Endometrial microvascular endothelial cells (primary cell): ENCODE data around the gene UGT1A6. TPM values are rescaled to one million over a fixed set of nuclear protein-coding genes. Genes with fewer than 3 reads are reported as not detected.
"Not testable (repeated sequence)": the region's sequence is repeated elsewhere in the genome, so short reads cannot be mapped to it uniquely, and the experiment has no call there.

Experiments used
- in situ Hi-C: cut with HindIII; loops from 2 replicates; pipeline ENCODE4 v1.10.0; 2017; ENCODE audit warnings: low sequenced_read_pairs, low pct_unique_long_range_greater_than_20kb; ENCODE audit errors: inconsistent ontology term
- total RNA-seq: library from RNA; depleted of rRNA; stranded (reverse); fragments of >200 nt; gene quantifications from one replicate; pipeline ENCODE4 v1.2.3, GENCODE V29; 2015; ENCODE audit errors: inconsistent ontology term

UGT1A6 gene
- not detected for total RNA-seq

- in situ Hi-C loops, result no loop called here
Observed at GRCh38 chr2:233692648-233693047, at the start of gene UGT1A6. Gene UGT1A6 (plus strand): TSS chr2:233692890. CDS start chr2:233693005, 115 bp downstream.

DNA sequence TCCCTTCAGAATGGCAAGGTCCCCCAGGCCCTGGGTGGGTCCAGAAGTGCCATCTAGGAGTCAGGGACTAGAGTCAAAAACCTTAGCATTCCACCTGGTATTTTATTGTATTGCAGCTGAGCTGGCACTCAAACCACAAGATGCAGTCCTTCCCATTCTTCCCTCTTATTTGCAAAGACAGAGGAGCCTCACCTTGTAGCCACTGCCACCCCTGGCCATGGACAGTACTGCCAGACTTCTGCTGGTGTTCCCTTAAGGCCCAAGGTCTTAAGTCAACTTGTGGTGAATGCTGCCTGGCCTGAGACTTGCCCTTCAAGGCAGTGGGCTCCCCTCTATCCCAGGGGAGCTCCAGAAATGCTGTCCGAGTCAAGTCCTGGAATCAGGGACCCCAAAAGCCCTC lies 49.6 kb upstream of the UGT1A6 start:
- in situ Hi-C loops, result no loop called here

DNA sequence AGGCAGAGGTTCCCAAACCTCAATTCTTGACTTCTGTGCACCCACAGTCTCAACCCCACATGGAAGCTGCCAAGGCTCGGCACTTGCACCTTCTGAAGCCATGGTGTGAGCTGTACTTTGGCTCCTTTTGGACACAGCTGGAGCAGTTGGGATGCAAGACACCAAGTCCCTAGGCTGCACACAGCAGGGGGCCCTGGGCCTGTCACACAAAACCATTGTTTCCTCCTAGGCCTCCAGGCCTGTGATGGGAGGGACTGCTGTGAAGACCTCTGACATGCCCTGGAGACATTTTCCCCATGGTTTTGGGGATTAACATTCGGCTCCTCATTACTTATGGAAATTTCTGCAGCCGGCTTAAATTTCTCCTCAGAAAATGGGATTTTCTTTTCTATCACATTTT lies 46.7 kb upstream of the UGT1A6 start:
- in situ Hi-C loops, result not testable (repeated sequence)

DNA sequence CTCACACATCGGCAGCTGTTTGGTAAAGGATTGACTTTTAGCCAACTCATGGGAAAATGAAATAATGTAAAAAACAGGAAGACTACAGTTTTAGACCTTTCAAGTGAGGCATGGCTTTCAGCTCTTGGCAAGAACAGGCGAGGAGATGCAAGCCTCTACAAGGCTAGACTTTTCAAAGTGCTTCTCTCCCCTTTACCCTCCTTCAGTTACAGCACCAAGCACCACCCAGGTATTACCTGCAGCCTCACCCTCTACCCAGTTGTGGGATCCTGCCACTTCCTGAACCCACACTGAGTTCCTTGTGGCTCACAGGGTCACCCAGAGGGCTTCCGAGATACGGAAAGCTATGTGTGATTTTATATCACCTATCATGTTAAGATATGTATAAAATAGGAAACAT lies 41.7 kb upstream of the UGT1A6 start:
- in situ Hi-C loops, result no loop called here

GRCh38 chr2:233651430-233651829 lies 41.3 kb upstream of the UGT1A6 start:
- in situ Hi-C loops, result no loop called here

DNA sequence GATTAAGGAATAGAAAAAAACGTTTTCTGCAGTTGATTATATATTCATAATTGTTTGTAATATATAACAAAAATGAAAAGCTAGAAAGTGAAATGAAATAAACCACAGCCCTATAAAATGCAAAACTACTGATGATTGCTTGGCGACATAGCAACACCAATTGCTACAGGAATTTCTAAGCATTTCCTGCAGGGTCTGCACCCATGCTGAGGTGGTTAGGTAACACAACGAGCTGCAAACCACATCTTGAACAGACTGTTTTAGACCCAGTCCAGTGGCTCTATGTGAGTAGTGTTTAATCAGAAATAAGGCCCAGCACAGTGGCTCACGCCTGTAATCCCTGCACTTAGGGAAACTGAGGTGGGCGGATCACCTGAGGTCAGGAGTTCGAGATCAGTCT lies 38.2 kb upstream of the UGT1A6 start:
- in situ Hi-C loops, result no loop called here

- in situ Hi-C loops, result no loop called here
Observed at GRCh38 chr2:233655043-233655442, 37.6 kb upstream of the UGT1A6 start.

GRCh38 chr2:233655943-233656342 lies 36.7 kb upstream of the UGT1A6 start:
- in situ Hi-C loops, result not testable (repeated sequence)

- in situ Hi-C loops, result no loop called here
Observed at GRCh38 chr2:233656443-233656842, 36.2 kb upstream of the UGT1A6 start.

DNA sequence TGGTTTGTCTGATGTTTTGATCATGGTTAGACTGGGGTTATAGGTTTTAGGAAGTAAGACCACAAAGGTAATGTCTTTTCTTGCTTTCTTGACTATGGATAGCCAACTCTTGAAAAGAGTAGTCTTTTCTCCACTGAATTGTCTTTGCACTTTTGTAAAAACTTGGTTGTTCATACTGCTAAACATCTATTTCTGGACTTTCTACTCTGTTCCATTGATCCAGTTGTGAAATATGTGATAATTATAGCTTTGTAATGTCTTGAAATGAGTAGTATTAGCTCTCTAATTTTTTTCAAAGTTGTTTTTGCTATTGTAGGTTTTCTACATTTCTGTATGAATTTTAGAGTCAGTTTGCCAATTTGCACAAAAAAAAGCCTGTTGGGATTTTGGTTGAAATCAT lies 34.1 kb upstream of the UGT1A6 start:
- in situ Hi-C loops, result no loop called here

- in situ Hi-C loops, result no loop called here
Observed at GRCh38 chr2:233663911-233664310, 28.8 kb upstream of the UGT1A6 start.

GRCh38 chr2:233668605-233669260 lies 24.0 kb upstream of the UGT1A6 start:
- in situ Hi-C loops, result no loop called here

GRCh38 chr2:233671290-233672161 lies 21.2 kb upstream of the UGT1A6 start, which contains the start of gene UGT1A9:
Gene UGT1A9 (plus strand): TSS chr2:233671898. CDS start chr2:233671935, 37 bp downstream.
- in situ Hi-C loops, result no loop called here

GRCh38 chr2:233672886-233673285 lies 19.8 kb upstream of the UGT1A6 start:
- in situ Hi-C loops, result no loop called here

- in situ Hi-C loops, result no loop called here
Observed at GRCh38 chr2:233673896-233674295, 18.8 kb upstream of the UGT1A6 start.

DNA sequence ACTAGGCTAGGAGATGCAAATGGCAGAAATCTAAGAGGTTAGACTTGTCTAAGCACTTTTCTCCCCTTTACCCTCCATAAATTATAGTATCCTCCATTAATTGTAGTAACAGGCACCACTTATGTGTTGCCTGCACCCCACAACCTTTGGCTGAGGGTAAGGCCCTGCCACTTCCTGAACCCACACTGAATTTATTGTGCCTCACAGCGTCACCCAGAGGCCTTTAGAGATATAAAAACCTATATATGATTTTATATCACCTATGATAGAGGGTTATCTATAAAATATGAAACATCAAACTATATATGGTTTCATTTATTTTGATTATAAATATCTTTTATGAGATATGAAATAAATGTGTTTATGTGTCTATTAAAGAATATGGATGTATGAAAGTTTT lies 18.4 kb upstream of the UGT1A6 start:
- in situ Hi-C loops, result no loop called here

DNA sequence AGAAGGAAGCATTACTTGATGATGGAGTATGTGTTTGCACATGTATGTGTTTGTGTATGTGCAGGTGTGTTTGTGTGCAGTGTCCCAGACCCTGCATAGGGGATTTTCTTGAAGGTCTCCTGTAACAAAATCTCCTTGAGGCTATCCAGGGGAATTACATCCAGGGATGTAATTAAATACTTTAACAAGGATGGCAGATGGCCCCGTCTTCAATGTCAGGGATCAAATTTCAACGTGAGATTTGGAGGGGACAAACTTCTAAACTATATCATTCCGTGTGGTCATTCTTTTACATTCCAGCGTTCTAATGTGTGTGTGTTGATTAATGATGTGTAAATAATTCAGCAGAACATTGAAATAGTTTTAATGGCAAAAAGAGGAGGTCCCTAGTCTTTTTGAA lies 17.7 kb upstream of the UGT1A6 start:
- in situ Hi-C loops, result no loop called here

DNA sequence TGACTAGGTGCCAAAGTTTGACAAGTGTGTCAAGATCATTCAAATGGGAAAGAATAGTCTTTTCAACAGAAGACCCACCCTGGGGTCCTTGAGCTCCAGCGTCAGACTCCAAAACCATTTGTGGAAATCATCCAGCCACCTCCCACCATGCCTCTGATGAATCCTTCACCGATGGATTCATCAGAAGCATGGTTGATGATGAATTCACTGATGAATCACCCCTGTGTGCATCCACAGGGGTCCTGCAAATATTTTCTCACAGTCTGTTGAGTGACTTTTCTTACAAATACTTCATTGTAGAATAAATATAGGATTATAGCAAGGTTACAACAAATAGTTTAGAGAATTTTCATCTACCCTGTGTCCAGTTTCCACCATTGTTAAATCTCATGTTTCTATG lies 16.6 kb upstream of the UGT1A6 start:
- in situ Hi-C loops, result no loop called here

DNA sequence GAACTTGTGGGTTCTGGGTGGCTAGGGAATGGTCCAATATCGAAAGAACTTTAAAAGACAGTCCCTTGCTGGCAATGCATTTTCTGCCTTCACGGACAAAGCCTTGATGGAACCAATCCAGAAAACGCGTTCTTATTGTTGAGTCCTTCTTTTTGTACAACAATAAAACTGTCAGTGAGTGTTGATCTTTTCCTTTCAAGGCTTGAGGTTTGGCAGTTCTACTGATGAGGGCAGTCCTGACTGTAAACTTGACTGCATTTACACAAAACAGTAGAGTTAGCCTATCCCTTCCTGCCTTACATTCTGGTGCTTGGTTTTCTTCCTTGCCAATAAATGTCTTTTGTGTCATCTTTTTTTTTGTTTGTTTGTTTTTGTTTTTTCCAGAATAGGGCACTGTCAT lies 13.5 kb upstream of the UGT1A6 start:
- in situ Hi-C loops, result no loop called here

DNA sequence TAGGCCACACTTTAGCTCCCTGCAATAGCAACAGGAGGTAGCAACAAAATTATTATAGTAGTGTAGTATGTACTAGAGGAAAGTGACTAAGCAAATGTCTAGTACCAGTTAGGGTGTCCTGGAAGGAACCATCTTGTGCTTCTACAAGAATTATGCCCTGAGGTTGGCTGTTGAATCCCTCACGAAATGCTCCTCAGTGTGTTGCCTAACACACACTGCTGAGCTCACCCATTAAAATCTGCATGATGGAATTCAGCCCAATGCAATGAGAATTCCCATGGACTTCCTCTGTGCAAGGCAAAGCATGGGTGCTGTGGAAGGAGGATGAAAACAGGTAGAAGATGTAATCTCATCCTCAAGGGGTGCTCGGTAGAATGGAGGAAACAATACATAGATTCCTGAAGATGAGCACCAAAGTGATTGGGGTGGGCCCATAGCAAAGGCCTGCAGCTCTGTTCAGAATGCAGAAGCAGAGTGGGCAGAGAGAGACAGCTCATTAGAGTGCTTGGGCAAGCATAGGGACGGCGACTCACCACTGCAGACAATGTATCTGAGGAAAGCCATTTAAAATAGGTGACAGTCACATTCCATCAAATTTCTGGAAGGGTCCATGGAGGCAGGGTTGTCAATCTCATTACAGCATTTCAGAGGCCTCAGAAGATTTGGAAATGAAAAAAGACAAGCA lies 12.2 kb upstream of the UGT1A6 start:
- in situ Hi-C loops, result no loop called here
